Central memory CD8-positive, alpha-beta T cell (primary cell): Measurements from ENCODE around the gene NCAPG.
A peak's percentile ranks its signal among the peaks of the same experiment; 100 is the strongest.

Experiments
- ATAC-seq: fragments of 150-1000 bp; cut with Tn5 transposase; replicated peaks from 2 replicates; pipeline ENCODE4 v1.10.0; 2022; ENCODE audit warnings: mild to moderate bottlenecking, moderate FRiP score, moderate number of reproducible peaks; ENCODE audit not compliant: poor library complexity, severe bottlenecking; ENCODE audit errors: extremely low read depth
- DNase-seq, 2 donors: peaks; one replicate each; pipeline ENCODE4 v3.0.0; 2021; ENCODE audit warnings: low spot score in 2 of 2
- H3K27ac Mint-ChIP-seq: one replicate; pipeline ENCODE4 v1.8.0; 2022; ENCODE audit warnings: low read depth, mild to moderate bottlenecking, moderate library complexity, mixed read lengths
- H3K27me3 Mint-ChIP-seq: one replicate; pipeline ENCODE4 v1.8.0; 2022; ENCODE audit warnings: mixed read lengths
- H3K36me3 Mint-ChIP-seq: one replicate; pipeline ENCODE4 v1.8.0; 2022; ENCODE audit warnings: mild to moderate bottlenecking, moderate library complexity, mixed read lengths; ENCODE audit not compliant: insufficient read depth
- H3K4me1 Mint-ChIP-seq: one replicate; pipeline ENCODE4 v1.8.0; 2022; ENCODE audit warnings: mixed read lengths
- H3K4me3 Mint-ChIP-seq: one replicate; pipeline ENCODE4 v1.8.0; 2022; ENCODE audit warnings: mild to moderate bottlenecking, moderate library complexity, mixed read lengths
- H3K9me3 Mint-ChIP-seq: one replicate; pipeline ENCODE4 v1.8.0; 2022; ENCODE audit warnings: mixed read lengths

The NCAPG gene, protein sequence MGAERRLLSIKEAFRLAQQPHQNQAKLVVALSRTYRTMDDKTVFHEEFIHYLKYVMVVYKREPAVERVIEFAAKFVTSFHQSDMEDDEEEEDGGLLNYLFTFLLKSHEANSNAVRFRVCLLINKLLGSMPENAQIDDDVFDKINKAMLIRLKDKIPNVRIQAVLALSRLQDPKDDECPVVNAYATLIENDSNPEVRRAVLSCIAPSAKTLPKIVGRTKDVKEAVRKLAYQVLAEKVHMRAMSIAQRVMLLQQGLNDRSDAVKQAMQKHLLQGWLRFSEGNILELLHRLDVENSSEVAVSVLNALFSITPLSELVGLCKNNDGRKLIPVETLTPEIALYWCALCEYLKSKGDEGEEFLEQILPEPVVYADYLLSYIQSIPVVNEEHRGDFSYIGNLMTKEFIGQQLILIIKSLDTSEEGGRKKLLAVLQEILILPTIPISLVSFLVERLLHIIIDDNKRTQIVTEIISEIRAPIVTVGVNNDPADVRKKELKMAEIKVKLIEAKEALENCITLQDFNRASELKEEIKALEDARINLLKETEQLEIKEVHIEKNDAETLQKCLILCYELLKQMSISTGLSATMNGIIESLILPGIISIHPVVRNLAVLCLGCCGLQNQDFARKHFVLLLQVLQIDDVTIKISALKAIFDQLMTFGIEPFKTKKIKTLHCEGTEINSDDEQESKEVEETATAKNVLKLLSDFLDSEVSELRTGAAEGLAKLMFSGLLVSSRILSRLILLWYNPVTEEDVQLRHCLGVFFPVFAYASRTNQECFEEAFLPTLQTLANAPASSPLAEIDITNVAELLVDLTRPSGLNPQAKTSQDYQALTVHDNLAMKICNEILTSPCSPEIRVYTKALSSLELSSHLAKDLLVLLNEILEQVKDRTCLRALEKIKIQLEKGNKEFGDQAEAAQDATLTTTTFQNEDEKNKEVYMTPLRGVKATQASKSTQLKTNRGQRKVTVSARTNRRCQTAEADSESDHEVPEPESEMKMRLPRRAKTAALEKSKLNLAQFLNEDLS

DNA sequence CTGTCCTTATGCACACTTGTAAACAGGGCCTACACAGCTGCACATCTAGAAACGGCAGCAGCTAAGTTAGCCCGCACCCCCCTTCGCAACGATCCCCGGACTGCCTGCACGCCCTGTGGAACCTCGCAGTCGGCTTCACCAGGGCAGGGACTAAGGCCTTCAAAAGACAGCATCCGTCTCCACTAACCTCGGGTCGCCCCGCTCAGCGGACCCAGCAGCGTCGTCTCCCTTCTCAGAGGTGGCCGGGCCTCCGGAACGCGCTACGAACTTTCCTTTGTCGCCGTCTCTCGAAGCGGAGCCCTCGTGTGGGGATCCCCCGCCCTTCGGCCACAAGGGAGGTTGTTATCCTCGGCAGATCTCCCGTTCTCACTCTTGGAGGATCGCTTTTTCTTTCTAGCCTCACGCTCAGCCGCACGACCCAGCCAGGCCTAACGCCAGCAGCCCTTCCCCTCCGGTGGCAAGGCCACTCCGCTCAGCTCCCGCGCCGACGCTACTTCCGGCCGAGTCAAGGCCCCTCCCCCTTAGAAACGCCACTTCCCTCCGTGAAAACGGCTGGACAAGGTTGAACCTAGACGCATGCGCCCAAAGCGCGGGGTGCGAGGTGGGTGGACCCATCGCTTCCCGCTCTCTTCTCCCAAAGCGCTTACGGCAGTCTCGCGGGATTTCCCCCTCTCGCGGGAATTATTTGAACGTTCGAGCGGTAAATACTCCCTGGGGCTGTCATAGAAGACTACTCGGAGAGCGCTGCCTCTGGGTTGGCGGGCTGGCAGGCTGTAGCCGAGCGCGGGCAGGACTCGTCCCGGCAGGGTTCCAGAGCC is at the start of gene NCAPG, which contains the start of gene DCAF16:
Gene NCAPG (plus strand): TSS at position 720 of the 818 bp plus-strand sequence. CDS start 99 bp downstream, outside the sequence.
Gene DCAF16 (minus strand): TSS at position 498 of the 818 bp plus-strand sequence. CDS start 6,616 bp downstream, outside the sequence.
- Mint-ChIP-seq H3K36me3 (peaks cover 16% of the 10 kb centered on the region), H3K4me3 (peak within 1 kb of the TSS; percentile 96), H3K27ac (peak within 1 kb of the TSS; percentile 98), H3K27me3 (no peaks in the 10 kb centered on the region), H3K9me3 (no peaks in the 10 kb centered on the region), H3K4me1 (peaks cover 65% of the 10 kb centered on the region)
- DNase-seq (peak; percentile 98 to 100), ATAC-seq (peak; percentile 82)

GRCh38 chr4:17761062-17761461 is 49.7 kb upstream of the NCAPG start:
- no peak for DNase-seq
- no peak for ATAC-seq
- H3K27ac Mint-ChIP-seq: no peak overlapping the region
- H3K4me3 Mint-ChIP-seq: no peak overlapping the region
- H3K27me3 Mint-ChIP-seq: peaks cover 9% of the 10 kb centered on the region
- H3K4me1 Mint-ChIP-seq: peaks cover 6% of the 10 kb centered on the region
- no peaks in the 10 kb centered on the region for H3K9me3 Mint-ChIP-seq
- peaks cover 2% of the 10 kb centered on the region for H3K36me3 Mint-ChIP-seq

DNA sequence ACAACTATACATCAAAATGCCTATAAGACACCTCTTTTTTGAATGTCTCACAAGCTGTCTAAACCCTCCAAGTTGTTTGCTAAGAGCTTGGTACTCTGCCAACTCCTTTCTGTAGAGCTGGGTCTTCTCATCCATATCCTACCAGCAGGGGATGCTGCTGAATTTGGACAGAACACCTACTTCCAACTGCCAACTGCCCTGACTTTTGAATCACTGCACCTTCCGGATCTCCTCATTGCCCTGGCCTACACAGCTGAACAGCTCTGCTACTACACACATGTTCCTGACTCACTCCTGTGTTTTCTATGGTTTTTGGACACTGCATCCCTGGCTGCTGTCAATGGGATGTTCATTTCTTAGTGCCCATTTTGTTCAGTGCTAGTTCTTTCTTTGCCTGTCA is 48.1 kb upstream of the NCAPG start:
- ATAC-seq (no peak), DNase-seq (no peak)
- Mint-ChIP-seq H3K4me1 (peaks cover 6% of the 10 kb centered on the region), H3K36me3 (peaks cover 2% of the 10 kb centered on the region), H3K27me3 (peaks cover 9% of the 10 kb centered on the region), H3K4me3 (no peak overlapping the region), H3K9me3 (no peaks in the 10 kb centered on the region), H3K27ac (no peak overlapping the region)

- no peak overlapping the region for H3K27ac Mint-ChIP-seq
- peaks cover 2% of the 10 kb centered on the region for H3K36me3 Mint-ChIP-seq
- ATAC-seq (no peak), DNase-seq (no peak)
- no peak overlapping the region for H3K4me3 Mint-ChIP-seq
- no peaks in the 10 kb centered on the region for H3K9me3 Mint-ChIP-seq
- H3K27me3 Mint-ChIP-seq: peaks cover 9% of the 10 kb centered on the region
- peaks cover 6% of the 10 kb centered on the region for H3K4me1 Mint-ChIP-seq
Observed at GRCh38 chr4:17763416-17763815, 47.4 kb upstream of the NCAPG start.

DNA sequence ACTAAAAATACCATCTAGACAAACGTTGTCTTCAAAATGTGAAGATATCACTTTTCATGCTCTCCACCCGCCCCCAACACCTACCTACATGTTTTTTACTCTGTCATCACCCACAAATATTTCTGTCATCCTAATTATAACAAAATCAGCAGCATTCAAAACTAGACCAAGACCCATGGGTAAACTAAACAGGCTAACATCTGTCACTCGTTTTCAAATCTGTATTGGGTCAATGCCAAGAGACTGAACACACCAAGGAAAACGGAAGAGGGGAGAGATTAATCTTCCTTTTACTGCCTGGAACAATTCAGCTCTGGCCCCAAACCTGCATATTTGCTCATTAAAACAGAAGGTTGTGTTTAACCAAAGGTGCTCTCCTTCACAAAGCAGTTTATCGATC is 46.8 kb upstream of the NCAPG start:
- peaks cover 6% of the 10 kb centered on the region for H3K4me1 Mint-ChIP-seq
- no peak overlapping the region for H3K27ac Mint-ChIP-seq
- no peak overlapping the region for H3K4me3 Mint-ChIP-seq
- peaks cover 2% of the 10 kb centered on the region for H3K36me3 Mint-ChIP-seq
- ATAC-seq (no peak), DNase-seq (no peak)
- H3K27me3 Mint-ChIP-seq: peaks cover 9% of the 10 kb centered on the region
- H3K9me3 Mint-ChIP-seq: no peaks in the 10 kb centered on the region

- peaks cover 17% of the 10 kb centered on the region for H3K27me3 Mint-ChIP-seq
- no peak for DNase-seq
- H3K27ac Mint-ChIP-seq: peak overlapping the region; percentile 46
- no peaks in the 10 kb centered on the region for H3K9me3 Mint-ChIP-seq
- H3K4me1 Mint-ChIP-seq: peaks cover 6% of the 10 kb centered on the region
- H3K36me3 Mint-ChIP-seq: peaks cover 2% of the 10 kb centered on the region
- H3K4me3 Mint-ChIP-seq: no peak overlapping the region
- ATAC-seq: no peak
Observed at GRCh38 chr4:17765514-17766286, 45.1 kb upstream of the NCAPG start.

DNA sequence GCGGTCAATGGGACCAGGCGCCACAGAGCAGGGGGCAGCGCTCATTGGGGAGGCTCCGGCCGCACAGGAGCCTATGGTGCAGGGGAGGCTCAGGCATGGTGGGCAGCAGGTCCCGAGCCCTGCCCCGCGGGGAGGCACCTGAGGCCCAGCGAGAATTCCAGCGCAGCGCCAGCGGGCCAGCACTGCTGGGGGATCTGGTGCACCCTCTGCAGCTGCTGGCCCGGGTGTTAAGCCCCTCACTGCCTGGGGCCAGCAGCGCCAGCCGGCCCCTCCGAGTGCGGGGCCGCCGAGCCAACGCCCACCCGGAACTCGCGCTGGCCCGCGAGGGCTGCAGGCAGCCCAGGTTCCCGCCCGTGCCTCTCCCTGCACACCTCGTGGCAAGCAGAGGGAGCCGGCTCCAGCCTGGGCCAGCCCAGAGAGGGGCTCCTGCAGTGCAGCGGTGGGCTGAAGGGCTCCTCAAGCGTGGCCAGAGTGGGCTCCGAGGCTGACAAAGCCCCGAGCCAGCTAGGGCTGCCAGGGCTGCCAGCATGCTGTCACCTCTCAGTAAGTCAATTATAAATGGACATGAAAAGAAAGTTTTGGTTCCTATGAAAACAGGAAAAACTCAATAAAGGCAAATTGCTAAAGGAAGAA is 43.8 kb upstream of the NCAPG start:
- no peak for DNase-seq
- Mint-ChIP-seq H3K4me1 (peaks cover 6% of the 10 kb centered on the region), H3K27me3 (peaks cover 24% of the 10 kb centered on the region), H3K9me3 (no peaks in the 10 kb centered on the region), H3K36me3 (peaks cover 2% of the 10 kb centered on the region), H3K27ac (no peak overlapping the region), H3K4me3 (no peak overlapping the region)
- no peak for ATAC-seq

DNA sequence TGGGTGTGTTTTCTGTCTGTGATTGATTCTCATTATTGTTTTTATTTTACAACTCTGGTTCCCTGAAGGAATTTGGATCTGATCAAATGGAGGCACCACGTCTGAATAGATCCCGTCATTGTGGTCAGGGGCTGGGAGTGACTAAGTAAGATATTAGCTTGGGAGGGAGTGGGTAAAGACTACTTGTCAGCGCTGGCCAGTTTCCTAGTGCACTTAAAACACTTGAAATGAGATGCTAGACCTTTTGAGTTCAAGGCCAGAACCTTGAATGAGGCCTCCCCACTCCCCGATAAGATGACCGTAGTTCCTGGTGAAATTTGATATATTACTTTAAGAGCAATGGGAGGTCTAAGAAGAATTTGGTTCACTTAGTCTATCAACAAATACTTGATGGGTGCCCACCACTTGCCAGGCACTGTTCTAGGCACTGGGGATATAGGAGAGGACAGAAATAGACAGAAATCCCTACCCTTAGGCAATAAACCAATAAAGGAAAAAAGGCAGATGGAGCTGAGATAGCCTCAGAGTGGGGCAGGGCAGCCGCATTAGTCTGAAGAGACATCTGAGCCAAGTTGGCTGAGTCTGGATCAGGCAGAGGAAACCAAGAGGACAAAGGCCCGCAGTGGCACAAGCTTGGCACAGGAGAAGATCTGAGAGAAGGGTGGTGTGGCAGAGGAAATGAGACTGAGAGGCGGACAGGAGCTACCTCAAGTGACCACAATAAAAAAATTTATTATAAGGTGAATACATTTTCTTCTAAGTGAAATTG is 41.2 kb upstream of the NCAPG start:
- no peaks in the 10 kb centered on the region for H3K9me3 Mint-ChIP-seq
- H3K27ac Mint-ChIP-seq: no peak overlapping the region
- H3K36me3 Mint-ChIP-seq: no peaks in the 10 kb centered on the region
- no peak overlapping the region for H3K4me3 Mint-ChIP-seq
- ATAC-seq (no peak), DNase-seq (no peak)
- H3K27me3 Mint-ChIP-seq: peaks cover 24% of the 10 kb centered on the region
- H3K4me1 Mint-ChIP-seq: peaks cover 6% of the 10 kb centered on the region

GRCh38 chr4:17770845-17771244 is 39.9 kb upstream of the NCAPG start:
- peaks cover 24% of the 10 kb centered on the region for H3K27me3 Mint-ChIP-seq

GRCh38 chr4:17771284-17771908 is 39.4 kb upstream of the NCAPG start:
- Mint-ChIP-seq H3K27ac (no peak overlapping the region), H3K9me3 (no peaks in the 10 kb centered on the region), H3K4me3 (no peak overlapping the region), H3K4me1 (no peaks in the 10 kb centered on the region), H3K27me3 (peaks cover 28% of the 10 kb centered on the region), H3K36me3 (no peaks in the 10 kb centered on the region)
- ATAC-seq (no peak), DNase-seq (no peak)

More at GRCh38 chr4:17770845-17771244, 39.9 kb upstream of the NCAPG start:
- Mint-ChIP-seq H3K4me3 (no peak overlapping the region), H3K27ac (no peak overlapping the region), H3K36me3 (no peaks in the 10 kb centered on the region), H3K9me3 (no peaks in the 10 kb centered on the region), H3K4me1 (no peaks in the 10 kb centered on the region)
- DNase-seq: no peak
- ATAC-seq: no peak
